A673 (cell line): ENCODE results near the gene TNIP1. TPM values are rescaled to one million over a fixed set of nuclear protein-coding genes. Genes with fewer than 3 reads are reported as not detected.

Source experiments
- BruUV-seq: library from RNA; stranded (reverse); fragments of 400-500 nt; replicated peaks from 2 replicates; lab custom pipeline; 2021; lab: Mats Ljungman, UMichigan
- CTCF ChIA-PET: fragments of 300-600 bp; sonication (Branson Sonifier 250); formaldehyde crosslinking; loops from one replicate; lab custom pipeline; 2022; ENCODE audit warnings: antibody characterized with exemption; lab: Charles Lee
- POLR2A ChIA-PET: fragments of 300-600 bp; sonication (Branson Sonifier 250); formaldehyde crosslinking; loops from one replicate; lab custom pipeline; 2022; ENCODE audit warnings: antibody characterized with exemption; ENCODE audit not compliant: low non-redundant PET; lab: Charles Lee
- DNase-seq: peaks from one replicate; pipeline ENCODE4 v3.0.0-alpha.2; 2015; ENCODE audit warnings: low spot score
- H3K27ac ChIP-seq: fragments of 200-600 bp; sonication (generic); 2 replicates; pipeline ENCODE4 v1.5.1; 2016; ENCODE audit warnings: mixed run types, low read depth, mild to moderate bottlenecking, mixed read lengths, antibody characterized with exemption, low read length; ENCODE audit not compliant: poor library complexity, severe bottlenecking
- H3K27me3 ChIP-seq: fragments of 200-600 bp; sonication (generic); replicated peaks from 2 replicates; pipeline ENCODE4 v1.6.1; 2017; ENCODE audit warnings: mixed run types, low read depth, mild to moderate bottlenecking, mixed read lengths, antibody characterized with exemption, low read length; ENCODE audit not compliant: insufficient read depth, poor library complexity
- H3K36me3 ChIP-seq: fragments of 200-600 bp; sonication (generic); 2 replicates; pipeline ENCODE4 v1.6.1; 2016; ENCODE audit warnings: mixed run types, mild to moderate bottlenecking, mixed read lengths, antibody characterized with exemption, low read length; ENCODE audit not compliant: insufficient read depth, poor library complexity, severe bottlenecking
- H3K4me1 ChIP-seq: fragments of 200-600 bp; sonication (generic); 2 replicates; pipeline ENCODE4 v1.6.1; 2017; ENCODE audit warnings: mixed run types, mild to moderate bottlenecking, mixed read lengths, antibody characterized with exemption, low read length; ENCODE audit not compliant: insufficient read depth, poor library complexity, severe bottlenecking
- H3K4me3 ChIP-seq: fragments of 200-600 bp; sonication (generic); 2 replicates; pipeline ENCODE4 v1.5.1; 2016; ENCODE audit warnings: low read depth, mixed run types, mild to moderate bottlenecking, mixed read lengths, low read length; ENCODE audit not compliant: poor library complexity, severe bottlenecking
- H3K9me3 ChIP-seq: fragments of 200-600 bp; sonication (generic); 2 replicates; pipeline ENCODE4 v1.6.1; 2016; ENCODE audit warnings: mixed run types, low read depth, mild to moderate bottlenecking, mixed read lengths, antibody characterized with exemption, low read length; ENCODE audit not compliant: poor library complexity, severe bottlenecking
- EZH2 ChIP-seq: fragments of 200-600 bp; sonication (generic); IDR thresholded peaks from 2 replicates; pipeline ENCODE4 v1.6.1; 2017; ENCODE audit warnings: borderline replicate concordance, low read depth, mild to moderate bottlenecking, mixed read lengths, antibody characterized with exemption, low read length; ENCODE audit not compliant: poor library complexity, severe bottlenecking
- intact Hi-C: fragments of 100-400 bp; cut with micrococcal nuclease; formaldehyde crosslinking; loops from one replicate; pipeline ENCODE4 v1.10.0; 2022; ENCODE audit not compliant: unreplicated experiment
- total RNA-seq: library from RNA; stranded (reverse); gene quantifications from 2 replicates; pipeline ENCODE4 v1.2.3, GENCODE V29; 2021
- TF ChIP-seq, protein P1 (sequence below): fragments of 300-800, 200-600 bp; sonication (generic); conservative IDR thresholded peaks from 2 replicates; pipeline ENCODE4 v1.5.1; 2017; ENCODE audit warnings: low read depth, mild to moderate bottlenecking, antibody characterized with exemption, low read length, moderate library complexity, mixed read lengths

The TNIP1 gene
- total RNA-seq, 1 experiment from 2014 or later = 33.3 TPM

DNA sequence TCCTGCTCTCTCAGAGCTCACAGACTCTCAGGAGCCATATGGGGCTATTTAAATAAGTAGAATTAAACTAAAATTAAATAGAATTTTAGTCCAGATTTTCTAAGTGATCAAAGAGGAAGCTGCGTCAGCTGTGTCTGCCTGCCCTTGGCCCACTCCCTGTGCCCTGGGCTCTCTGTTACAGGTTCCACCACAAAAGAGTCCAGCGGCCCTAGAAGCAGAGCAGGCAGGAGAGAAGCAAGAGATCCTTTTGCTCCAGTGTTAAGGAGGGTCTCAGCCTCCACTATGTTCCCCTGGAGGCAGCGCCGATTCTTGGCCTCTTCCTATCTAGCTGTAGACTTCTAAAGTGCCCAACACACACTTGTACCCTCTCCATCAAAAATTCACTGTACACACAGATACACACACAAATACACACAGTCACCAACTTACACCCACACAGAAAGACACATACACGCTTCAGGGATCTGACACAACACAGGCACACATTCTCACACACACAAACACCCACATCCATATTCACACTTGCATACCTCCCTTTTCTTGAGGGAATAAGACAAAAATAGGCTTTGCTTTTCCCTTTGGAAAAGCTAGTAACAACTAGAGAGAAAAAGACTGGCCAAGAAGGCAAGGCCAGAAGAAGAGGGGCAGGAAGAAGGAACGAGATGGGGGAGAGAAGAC, 5.5 kb upstream of the TNIP1 start:
- Histone ChIP-seq H3K4me1 (peaks cover 5% of the 10 kb centered on the region), H3K36me3 (no peaks in the 10 kb centered on the region), H3K4me3 (no peak overlapping the region), H3K27ac (no peak overlapping the region), H3K9me3 (no peaks in the 10 kb centered on the region), H3K27me3 (no peaks in the 10 kb centered on the region)
- DNase-seq = no peak
- no TSS peak for BruUV-seq
- POLR2A ChIA-PET = no interaction called here
- intact Hi-C loops = no loop called here
- CTCF ChIA-PET = no interaction called here
- TF ChIP-seq, protein P1, sequence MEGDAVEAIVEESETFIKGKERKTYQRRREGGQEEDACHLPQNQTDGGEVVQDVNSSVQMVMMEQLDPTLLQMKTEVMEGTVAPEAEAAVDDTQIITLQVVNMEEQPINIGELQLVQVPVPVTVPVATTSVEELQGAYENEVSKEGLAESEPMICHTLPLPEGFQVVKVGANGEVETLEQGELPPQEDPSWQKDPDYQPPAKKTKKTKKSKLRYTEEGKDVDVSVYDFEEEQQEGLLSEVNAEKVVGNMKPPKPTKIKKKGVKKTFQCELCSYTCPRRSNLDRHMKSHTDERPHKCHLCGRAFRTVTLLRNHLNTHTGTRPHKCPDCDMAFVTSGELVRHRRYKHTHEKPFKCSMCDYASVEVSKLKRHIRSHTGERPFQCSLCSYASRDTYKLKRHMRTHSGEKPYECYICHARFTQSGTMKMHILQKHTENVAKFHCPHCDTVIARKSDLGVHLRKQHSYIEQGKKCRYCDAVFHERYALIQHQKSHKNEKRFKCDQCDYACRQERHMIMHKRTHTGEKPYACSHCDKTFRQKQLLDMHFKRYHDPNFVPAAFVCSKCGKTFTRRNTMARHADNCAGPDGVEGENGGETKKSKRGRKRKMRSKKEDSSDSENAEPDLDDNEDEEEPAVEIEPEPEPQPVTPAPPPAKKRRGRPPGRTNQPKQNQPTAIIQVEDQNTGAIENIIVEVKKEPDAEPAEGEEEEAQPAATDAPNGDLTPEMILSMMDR = no peak
- no peak for TF ChIP-seq EZH2

DNA sequence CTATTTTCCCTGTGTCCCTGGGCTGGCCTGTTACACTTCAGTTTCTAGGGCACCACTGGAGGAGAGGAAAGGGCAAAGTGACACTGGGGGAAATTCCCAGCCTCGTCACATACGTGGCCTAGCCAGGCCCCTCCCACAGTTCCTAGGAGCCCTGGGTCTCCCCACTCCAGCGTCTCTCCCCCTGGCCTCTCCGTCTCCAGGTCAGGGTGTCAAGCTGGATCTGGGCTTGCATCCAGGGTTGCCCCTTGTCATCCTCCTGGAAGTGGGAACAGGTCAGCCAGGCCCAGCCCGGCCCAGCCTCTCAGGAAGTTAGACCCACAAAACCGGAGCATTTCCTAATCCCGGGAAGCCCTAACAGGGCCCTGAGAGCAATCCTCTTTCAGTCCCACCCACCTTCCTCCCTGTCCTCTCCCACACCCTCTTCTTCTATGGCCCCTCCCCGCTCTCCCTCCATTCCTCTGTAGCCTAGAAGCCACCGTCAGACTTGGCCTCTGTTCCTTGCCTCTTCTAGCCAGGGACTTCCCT, 4.7 kb upstream of the TNIP1 start:
- no TSS peak for BruUV-seq
- ChIA-PET POLR2A (no interaction called here), CTCF (no interaction called here)
- Histone ChIP-seq H3K9me3 (no peaks in the 10 kb centered on the region), H3K36me3 (no peaks in the 10 kb centered on the region), H3K27ac (no peak overlapping the region), H3K4me1 (peaks cover 5% of the 10 kb centered on the region), H3K27me3 (no peaks in the 10 kb centered on the region), H3K4me3 (no peak overlapping the region)
- DNase-seq = no peak
- TF ChIP-seq EZH2 = no peak
- TF ChIP-seq, protein P1 = no peak
- intact Hi-C loops = no loop called here

DNA sequence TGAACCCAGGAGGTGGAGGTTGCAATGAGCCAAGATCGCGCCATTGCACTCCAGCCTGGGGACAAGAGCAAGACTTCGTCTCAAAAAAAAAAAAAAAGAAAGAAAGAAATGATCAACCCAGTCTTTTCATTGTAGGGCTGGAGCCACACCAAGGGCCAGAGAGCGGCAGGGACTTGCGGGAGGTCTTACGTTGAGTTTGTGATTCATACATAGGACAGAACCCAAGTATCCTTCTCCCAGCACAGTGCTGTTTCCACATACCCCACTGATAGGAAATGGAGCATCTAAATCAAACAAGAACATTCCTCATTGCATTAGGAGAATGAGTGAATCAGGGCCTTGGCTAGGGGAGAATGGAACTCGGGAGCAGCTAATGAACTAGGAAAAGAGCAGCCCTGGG, 3.5 kb upstream of the TNIP1 start:
- Histone ChIP-seq H3K9me3 (no peaks in the 10 kb centered on the region), H3K4me1 (peaks cover 5% of the 10 kb centered on the region), H3K27me3 (no peaks in the 10 kb centered on the region), H3K4me3 (no peak overlapping the region), H3K27ac (no peak overlapping the region), H3K36me3 (no peaks in the 10 kb centered on the region)
- no TSS peak for BruUV-seq
- POLR2A ChIA-PET = no interaction called here
- CTCF ChIA-PET = no interaction called here
- no peak for TF ChIP-seq EZH2
- TF ChIP-seq, protein P1 = no peak
- intact Hi-C loops = no loop called here
- no peak for DNase-seq
